Subcutaneous adipose tissue (tissue), 4 donors: ENCODE data around the gene STYXL1. TPM values are rescaled to one million over a fixed set of nuclear protein-coding genes. Genes with fewer than 3 reads are reported as not detected.

Experiments used
- CTCF ChIP-seq: fragments of 450-650 bp; IDR thresholded peaks from one replicate; pipeline ENCODE4 v1.5.1; 2016; ENCODE audit warnings: low read depth, mild to moderate bottlenecking, control low read depth, antibody characterized with exemption, moderate library complexity
- total RNA-seq, 4 donors: library from RNA; depleted of rRNA; stranded (reverse); fragments of >200 nt; gene quantifications; one replicate each; pipeline ENCODE4 v1.1.0, GENCODE V29; 2016

The STYXL1 gene
- total RNA-seq, 4 donors from 2014 or later: 14.8 to 37.1 (median 26.0) TPM

GRCh38 chr7:76009672-76010600 is 37.9 kb downstream of the STYXL1 start:
- TF ChIP-seq CTCF: no peak

GRCh38 chr7:76008156-76008687 is 39.6 kb downstream of the STYXL1 start:
- TF ChIP-seq CTCF: no peak

- TF ChIP-seq CTCF: no peak
These were observed 44.4 kb downstream of the STYXL1 start for GRCh38 chr7:76003351-76003750.

GRCh38 chr7:76002822-76003221 is 45.0 kb downstream of the STYXL1 start:
- TF ChIP-seq CTCF: no peak

- no peak for TF ChIP-seq CTCF
These were observed 45.7 kb downstream of the STYXL1 start for GRCh38 chr7:76002139-76002538.

- TF ChIP-seq CTCF: no peak
These were observed 47.2 kb downstream of the STYXL1 start for GRCh38 chr7:76000566-76000965.

- TF ChIP-seq CTCF: no peak
These were observed 49.8 kb downstream of the STYXL1 start for GRCh38 chr7:75998038-75998437.
